ENCODE results near the gene VWC2L. TPM values are rescaled to one million over a fixed set of nuclear protein-coding genes. Genes with fewer than 3 reads are reported as not detected.

Gene VWC2L
- total and polyA plus RNA-seq, 10 of the 15 experiments (the other 5 are each of a cell fraction or from before 2014, with no cell fraction given), result not detected

GRCh38 chr2:214565246-214565645, 154.4 kb downstream of the VWC2L start:
- H3K36me3 ChIP-seq (ENCODE audit: control insufficient read depth in 2 of 2, insufficient read depth in 2 of 2, low read length in 1 of 2), result no peaks in the 10 kb centered on the region
- in situ Hi-C loops (cut with MboI) (no loop called here), intact Hi-C loops (cut with micrococcal nuclease; ENCODE audit: unreplicated experiment) (loop anchor here (5.0 kb wide), 1 partner anchor 242 kb away; the partner anchor contains the start of gene BARD1)
- ChIA-PET RAD21 (ENCODE audit: unreplicated experiment) (no interaction called here), CTCF (no interaction called here), SMC1A (ENCODE audit: uncharacterized antibody, unreplicated experiment) (interaction anchor here (1.5 kb wide), 1 partner anchor 10 kb away, joined by 3 read pairs; no protein-coding TSS in a partner anchor), POLR2A (no interaction called here)
- WGBS (ENCODE audit: insufficient coverage, insufficient replicate concordance, low lambda C conversion rate, missing lambda C conversion rate), result 0% methylated on average over 1 of the region's 1 CpG
- H3K9ac ChIP-seq (ENCODE audit: control insufficient read depth, insufficient read depth, low read length), result no peak overlapping the region
- no peak overlapping the region for H3K27ac ChIP-seq (ENCODE audit: control insufficient read depth, insufficient read depth)
- H3K79me2 ChIP-seq (ENCODE audit: control insufficient read depth, insufficient read depth, low read length), result no peaks in the 10 kb centered on the region
- BruUV-seq (replicated peaks), result no TSS peak
- H3K4me3 ChIP-seq, result no peak overlapping the region
- TF ChIP-seq E2F8 (IDR thresholded peaks at IDR 0.05; ENCODE audit: low read depth, partially characterized antibody), result no peak
- no peak for TF ChIP-seq DPF2 (IDR thresholded peaks at IDR 0.05)
- FAIRE-seq, result no peak
- H2AFZ ChIP-seq (ENCODE audit: control insufficient read depth, low read depth, low read length), result no peak overlapping the region
- no peak overlapping the region for H3K4me2 ChIP-seq (ENCODE audit: control insufficient read depth, insufficient read depth)
- no peak for DNase-seq (ENCODE audit: low read depth, low spot score)
- no peaks in the 10 kb centered on the region; the same call in 2 of the 3 replicates for H3K9me3 ChIP-seq (replicated peaks; ENCODE audit: control insufficient read depth, insufficient read depth, low read length)
- H3K27me3 ChIP-seq (replicated peaks in 1 of 2; ENCODE audit: control insufficient read depth in 2 of 2, insufficient read depth in 2 of 2, low read length in 1 of 2), result no peaks in the 10 kb centered on the region
- ATAC-seq, result peak; percentile 57; the same call in 2 of the 3 replicates
- H4K20me1 ChIP-seq (ENCODE audit: control insufficient read depth, insufficient read depth), result no peaks in the 10 kb centered on the region
- H3K4me1 ChIP-seq (ENCODE audit: control insufficient read depth, insufficient read depth, low read length), result no peaks in the 10 kb centered on the region

- intact Hi-C loops (cut with micrococcal nuclease; ENCODE audit: unreplicated experiment) (loop anchor here (5.0 kb wide), 1 partner anchor 241 kb away; the partner anchor contains the start of gene BARD1), in situ Hi-C loops (cut with MboI) (no loop called here)
- Histone ChIP-seq H3K9ac (ENCODE audit: control insufficient read depth, insufficient read depth, low read length) (no peak overlapping the region), H3K4me1 (ENCODE audit: control insufficient read depth, insufficient read depth, low read length) (no peaks in the 10 kb centered on the region), H3K9me3 (replicated peaks; ENCODE audit: control insufficient read depth, insufficient read depth, low read length) (no peaks in the 10 kb centered on the region; the same call in 2 of the 3 replicates), H3K27ac (ENCODE audit: control insufficient read depth, insufficient read depth) (no peak overlapping the region), H3K27me3 (replicated peaks in 1 of 2; ENCODE audit: control insufficient read depth in 2 of 2, insufficient read depth in 2 of 2, low read length in 1 of 2) (no peaks in the 10 kb centered on the region), H4K20me1 (ENCODE audit: control insufficient read depth, insufficient read depth) (no peaks in the 10 kb centered on the region), H2AFZ (ENCODE audit: control insufficient read depth, low read depth, low read length) (no peak overlapping the region), H3K79me2 (ENCODE audit: control insufficient read depth, insufficient read depth, low read length) (no peaks in the 10 kb centered on the region), H3K4me3 (no peak overlapping the region), H3K36me3 (ENCODE audit: control insufficient read depth in 2 of 2, insufficient read depth in 2 of 2, low read length in 1 of 2) (no peaks in the 10 kb centered on the region), H3K4me2 (ENCODE audit: control insufficient read depth, insufficient read depth) (no peak overlapping the region)
- ChIA-PET POLR2A (no interaction called here), CTCF (no interaction called here), RAD21 (ENCODE audit: unreplicated experiment) (no interaction called here), SMC1A (ENCODE audit: uncharacterized antibody, unreplicated experiment) (interaction anchor here (0.5 to 2.3 kb wide), 4 partner anchors 9 to 226 kb away, joined by 3 to 8 read pairs (median 4); no protein-coding TSS in a partner anchor)
- WGBS (ENCODE audit: insufficient coverage, insufficient replicate concordance, low lambda C conversion rate, missing lambda C conversion rate), result 0% methylated on average over 1 of the region's 1 CpG
- no TSS peak for BruUV-seq (replicated peaks)
- ATAC-seq (peak; percentile 33), DNase-seq (ENCODE audit: low read depth, low spot score) (no peak), FAIRE-seq (no peak)
- no peak for TF ChIP-seq EP300 (IDR thresholded peaks at IDR 0.05; ENCODE audit: borderline replicate concordance in 1 of 2, control insufficient read depth in 1 of 2, low read depth in 2 of 2, low read length in 2 of 2)
- TF ChIP-seq FOXM1 (IDR thresholded peaks at IDR 0.05; ENCODE audit: low read depth, low read length), result no peak
- TF ChIP-seq ZBED1 (IDR thresholded peaks at IDR 0.05; ENCODE audit: borderline replicate concordance), result no peak
- TF ChIP-seq MYC (IDR thresholded peaks at IDR 0.05; ENCODE audit: insufficient read depth, insufficient read length, insufficient replicate concordance, low read length, severe bottlenecking), result no peak
- TF ChIP-seq FOXK2 (IDR thresholded peaks at IDR 0.05), result no peak
- TF ChIP-seq SUZ12 (IDR thresholded peaks at IDR 0.05; ENCODE audit: unreplicated experiment), result no peak
- no peak for TF ChIP-seq CUX1 (IDR thresholded peaks at IDR 0.05; ENCODE audit: insufficient replicate concordance, low read depth, low read length)
Observed at GRCh38 chr2:214566457-214566856, 155.6 kb downstream of the VWC2L start.
